Fibroblast of lung (primary cell): Measurements from ENCODE around the gene QARS1. TPM values are rescaled to one million over a fixed set of nuclear protein-coding genes. Genes with fewer than 3 reads are reported as not detected.
A peak's percentile ranks its signal among the peaks of the same experiment; 100 is the strongest.

Experiments used
- DNase-seq, 2 donors: peaks; one replicate each; pipeline versions ENCODE4 v3.0.0 to v3.0.0-alpha.2; 2010; ENCODE audit warnings: low read depth in 2 of 2
- H2AFZ ChIP-seq: 2 replicates; pipeline ENCODE4 v1.5.1; 2012; ENCODE audit warnings: low read length, control low read depth, inconsistent platforms
- H3K27ac ChIP-seq: 2 replicates; pipeline ENCODE4 v1.5.1; 2011; ENCODE audit warnings: low read length, control low read depth; ENCODE audit not compliant: insufficient read depth
- H3K27me3 ChIP-seq: 2 replicates; pipeline ENCODE4 v1.5.1; 2011; ENCODE audit warnings: mild to moderate bottlenecking, low read length; ENCODE audit not compliant: control insufficient read depth, insufficient read depth
- H3K36me3 ChIP-seq: 2 replicates; pipeline ENCODE4 v1.5.1; 2011; ENCODE audit warnings: low read length; ENCODE audit not compliant: control insufficient read depth, insufficient read depth
- H3K4me1 ChIP-seq: 2 replicates; pipeline ENCODE4 v1.5.1; 2011; ENCODE audit warnings: low read length; ENCODE audit not compliant: control insufficient read depth, insufficient read depth; ENCODE audit errors: extremely low read depth
- H3K4me2 ChIP-seq: 2 replicates; pipeline ENCODE4 v1.5.1; 2011; ENCODE audit warnings: low read length, control low read depth; ENCODE audit not compliant: insufficient read depth; ENCODE audit errors: extremely low read depth
- H3K4me3 ChIP-seq, 4 experiments: fragments of 200-600 bp in 1 of 4; sonication (generic) in 1 of 4; replicated peaks in 1 of 4; 2 replicates each; pipeline ENCODE4 v1.5.1; 2011 to 2016; ENCODE audit warnings: low read length in 4 of 4, low read depth in 3 of 4, mild to moderate bottlenecking in 3 of 4, control low read depth in 2 of 4, inconsistent platforms in 1 of 4, mixed read lengths in 1 of 4; ENCODE audit not compliant: insufficient read depth in 1 of 4; ENCODE audit errors: control extremely low read depth in 1 of 4
- H3K79me2 ChIP-seq: 2 replicates; pipeline ENCODE4 v1.5.1; 2012; ENCODE audit warnings: mild to moderate bottlenecking, low read length, inconsistent platforms; ENCODE audit not compliant: control insufficient read depth, insufficient read depth
- H3K9ac ChIP-seq: 2 replicates; pipeline ENCODE4 v1.5.1; 2011; ENCODE audit warnings: mild to moderate bottlenecking, low read length, control low read depth; ENCODE audit not compliant: insufficient read depth
- H3K9me3 ChIP-seq: 2 replicates; pipeline ENCODE4 v1.5.1; 2012; ENCODE audit warnings: low read depth, low read length; ENCODE audit not compliant: control insufficient read depth, insufficient read depth
- H4K20me1 ChIP-seq: 2 replicates; pipeline ENCODE4 v1.5.1; 2011; ENCODE audit warnings: low read length; ENCODE audit not compliant: control insufficient read depth, insufficient read depth; ENCODE audit errors: extremely low read depth
- EZH2 ChIP-seq: IDR thresholded peaks from 2 replicates; pipeline ENCODE4 v1.5.1; 2012; ENCODE audit warnings: low read length, control low read depth, mild to moderate bottlenecking; ENCODE audit errors: missing control alignments
- polyA plus RNA-seq, 2 donors: library from polyadenylated mRNA; depleted of rRNA in 1 of 2; stranded (reverse) in 1 of 2; unstranded in 1 of 2; fragments of >200 nt; gene quantifications; 2 replicates each; pipeline ENCODE4 v1.2.1, GENCODE V29; 2011 to 2012; ENCODE audit warnings: missing spikeins in 1 of 2
- total RNA-seq: library from RNA; depleted of rRNA; stranded (reverse); fragments of >200 nt; gene quantifications from 2 replicates; pipeline ENCODE4 v1.2.1, GENCODE V29; 2014
- TF ChIP-seq, protein P1 (sequence below), 2 donors: IDR thresholded peaks in 1 of 2; conservative IDR thresholded peaks in 1 of 2; 1 replicate in 1 of 2; 2 replicates in 1 of 2; pipeline ENCODE4 v1.5.1; 2011 to 2012; ENCODE audit warnings: low read length in 2 of 2, control low read depth in 1 of 2, inconsistent platforms in 1 of 2, low read depth in 1 of 2, mild to moderate bottlenecking in 1 of 2

Gene QARS1
- total and polyA plus RNA-seq, 2 donors (not counting 1 experiment from before 2014, with no cell fraction given), result 164 to 304 TPM

DNA sequence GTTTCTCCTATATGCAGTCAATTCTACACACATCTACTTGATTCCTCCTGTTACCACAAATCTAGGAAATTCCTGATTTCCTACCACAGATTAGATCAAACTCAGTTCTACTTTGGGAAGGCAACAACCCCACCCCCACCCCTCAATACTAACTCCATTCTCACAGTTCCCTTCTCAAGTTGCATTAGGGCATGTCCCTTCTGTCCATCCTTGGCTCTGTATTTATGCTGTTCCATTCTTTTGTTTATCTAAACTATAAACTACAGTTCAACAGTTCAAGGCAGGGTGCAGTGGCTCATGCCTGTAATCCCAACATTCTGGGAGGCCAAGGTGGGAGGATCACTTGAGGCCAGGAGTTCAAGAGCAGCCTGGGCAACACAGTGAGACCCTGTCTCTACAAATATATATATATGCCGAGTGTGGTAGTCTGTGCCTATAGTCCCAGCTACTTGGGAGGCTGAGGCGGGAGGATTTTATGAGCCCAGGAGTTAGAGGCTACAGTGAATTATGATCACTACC is 50.2 kb downstream of the QARS1 start:
- Histone ChIP-seq H3K79me2 (peaks cover 5% of the 10 kb centered on the region), H3K9ac (no peak overlapping the region), H3K4me3 (no peak overlapping the region), H3K27ac (no peak overlapping the region), H3K4me2 (no peak overlapping the region), H2AFZ (no peak overlapping the region), H3K9me3 (no peaks in the 10 kb centered on the region), H3K27me3 (no peaks in the 10 kb centered on the region), H4K20me1 (no peaks in the 10 kb centered on the region), H3K4me1 (no peaks in the 10 kb centered on the region), H3K36me3 (peaks cover 13% of the 10 kb centered on the region)
- TF ChIP-seq, protein P1, sequence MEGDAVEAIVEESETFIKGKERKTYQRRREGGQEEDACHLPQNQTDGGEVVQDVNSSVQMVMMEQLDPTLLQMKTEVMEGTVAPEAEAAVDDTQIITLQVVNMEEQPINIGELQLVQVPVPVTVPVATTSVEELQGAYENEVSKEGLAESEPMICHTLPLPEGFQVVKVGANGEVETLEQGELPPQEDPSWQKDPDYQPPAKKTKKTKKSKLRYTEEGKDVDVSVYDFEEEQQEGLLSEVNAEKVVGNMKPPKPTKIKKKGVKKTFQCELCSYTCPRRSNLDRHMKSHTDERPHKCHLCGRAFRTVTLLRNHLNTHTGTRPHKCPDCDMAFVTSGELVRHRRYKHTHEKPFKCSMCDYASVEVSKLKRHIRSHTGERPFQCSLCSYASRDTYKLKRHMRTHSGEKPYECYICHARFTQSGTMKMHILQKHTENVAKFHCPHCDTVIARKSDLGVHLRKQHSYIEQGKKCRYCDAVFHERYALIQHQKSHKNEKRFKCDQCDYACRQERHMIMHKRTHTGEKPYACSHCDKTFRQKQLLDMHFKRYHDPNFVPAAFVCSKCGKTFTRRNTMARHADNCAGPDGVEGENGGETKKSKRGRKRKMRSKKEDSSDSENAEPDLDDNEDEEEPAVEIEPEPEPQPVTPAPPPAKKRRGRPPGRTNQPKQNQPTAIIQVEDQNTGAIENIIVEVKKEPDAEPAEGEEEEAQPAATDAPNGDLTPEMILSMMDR (conservative IDR thresholded peaks at IDR 0.05 in 1 of 2, IDR thresholded peaks at IDR 0.05 in 1 of 2; ENCODE audit: low read depth in 1 of 2, low read length in 2 of 2), result no peak
- no peak for TF ChIP-seq EZH2
- peak in 1 of 2 donors; percentile 62 for DNase-seq

DNA sequence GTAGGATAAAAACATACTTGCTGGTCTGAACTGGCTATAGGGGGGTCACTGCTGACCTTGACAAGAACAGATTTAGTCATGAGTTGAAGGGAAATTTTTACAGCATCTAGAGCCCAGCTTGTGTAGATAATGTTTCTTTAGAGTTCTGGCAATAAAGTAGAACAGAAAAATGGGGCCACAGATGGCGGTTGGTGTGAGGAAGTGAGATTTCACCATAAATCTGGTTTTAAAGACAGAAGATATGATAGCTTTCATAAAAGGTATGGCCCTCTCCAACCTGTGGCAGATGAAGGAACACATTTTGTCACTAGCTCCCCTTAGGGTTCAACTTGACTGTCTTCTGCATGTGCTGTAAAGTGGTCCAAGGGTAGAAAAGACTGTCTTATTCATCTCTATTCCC is 51.0 kb downstream of the QARS1 start:
- no peaks in the 10 kb centered on the region for H3K9me3 ChIP-seq
- no peak overlapping the region for H3K4me3 ChIP-seq
- H3K4me2 ChIP-seq, result no peak overlapping the region
- H3K36me3 ChIP-seq, result peaks cover 13% of the 10 kb centered on the region
- no peaks in the 10 kb centered on the region for H4K20me1 ChIP-seq
- DNase-seq, result no peak
- H3K4me1 ChIP-seq, result no peaks in the 10 kb centered on the region
- no peak overlapping the region for H3K27ac ChIP-seq
- TF ChIP-seq, protein P1 (conservative IDR thresholded peaks at IDR 0.05 in 1 of 2, IDR thresholded peaks at IDR 0.05 in 1 of 2; ENCODE audit: low read depth in 1 of 2, low read length in 2 of 2), result no peak
- TF ChIP-seq EZH2, result no peak
- H2AFZ ChIP-seq, result no peak overlapping the region
- H3K9ac ChIP-seq, result no peak overlapping the region
- no peaks in the 10 kb centered on the region for H3K27me3 ChIP-seq
- peaks cover 5% of the 10 kb centered on the region for H3K79me2 ChIP-seq

Other genes with a start within 250 kb of the QARS1 start
- 13.1 and 25.1 TPM in 2 replicates for gene SLC25A20, start 205.9 kb downstream of the QARS1 start, total RNA-seq
- 40.3 and 40.6 TPM in 2 replicates for gene SLC25A20, start 205.9 kb downstream of the QARS1 start, polyA plus RNA-seq
- gene ARIH2, start 185.9 kb downstream of the QARS1 start, total RNA-seq, result 80.1 and 91.7 TPM in 2 replicates
- 65.8 and 71.4 TPM in 2 replicates for gene ARIH2, start 185.9 kb downstream of the QARS1 start, polyA plus RNA-seq
- 33.4 and 46.7 TPM in 2 replicates for gene P4HTM, start 114.5 kb downstream of the QARS1 start, total RNA-seq
- gene P4HTM, start 114.5 kb downstream of the QARS1 start, polyA plus RNA-seq, result 16.0 and 16.2 TPM in 2 replicates
- gene WDR6, start 97.4 kb downstream of the QARS1 start, total RNA-seq, result 59.6 and 77.9 TPM in 2 replicates
- gene WDR6, start 97.4 kb downstream of the QARS1 start, polyA plus RNA-seq, result 58.7 and 68.2 TPM in 2 replicates
- 53.4 and 70.2 TPM in 2 replicates for gene DALRD3, start 86.2 kb downstream of the QARS1 start, total RNA-seq
- gene DALRD3, start 86.2 kb downstream of the QARS1 start, polyA plus RNA-seq, result 40.2 and 50.8 TPM in 2 replicates
- 71.1 and 113 TPM in 2 replicates for gene NDUFAF3, start 82.6 kb downstream of the QARS1 start, total RNA-seq
- gene NDUFAF3, start 82.6 kb downstream of the QARS1 start, polyA plus RNA-seq, result 57.3 and 69.1 TPM in 2 replicates
- gene IMPDH2, start 75.4 kb downstream of the QARS1 start, total RNA-seq, result 448 and 560 TPM in 2 replicates
- gene IMPDH2, start 75.4 kb downstream of the QARS1 start, polyA plus RNA-seq, result 187 and 203 TPM in 2 replicates
- gene QRICH1, start 10.7 kb downstream of the QARS1 start, total RNA-seq, result 50.3 and 59.0 TPM in 2 replicates
- 48.7 and 71.6 TPM in 2 replicates for gene QRICH1, start 10.7 kb downstream of the QARS1 start, polyA plus RNA-seq
- gene USP19, start 16.1 kb upstream of the QARS1 start, total RNA-seq, result 49.1 and 53.8 TPM in 2 replicates
- 23.3 and 25.0 TPM in 2 replicates for gene USP19, start 16.1 kb upstream of the QARS1 start, polyA plus RNA-seq
- gene LAMB2, start 28.3 kb upstream of the QARS1 start, total RNA-seq, result 747 and 1,026 TPM in 2 replicates
- gene LAMB2, start 28.3 kb upstream of the QARS1 start, polyA plus RNA-seq, result 285 and 375 TPM in 2 replicates
- 16.4 and 17.8 TPM in 2 replicates for gene CCDC71, start 61.6 kb upstream of the QARS1 start, total RNA-seq
- gene CCDC71, start 61.6 kb upstream of the QARS1 start, polyA plus RNA-seq, result 13.0 and 16.1 TPM in 2 replicates
- 40.5 and 42.6 TPM in 2 replicates for gene KLHDC8B, start 66.8 kb upstream of the QARS1 start, total RNA-seq
- gene KLHDC8B, start 66.8 kb upstream of the QARS1 start, polyA plus RNA-seq, result 26.7 and 34.4 TPM in 2 replicates
- 1.5 TPM in 2 replicates for gene C3orf62, start 172.5 kb upstream of the QARS1 start, total RNA-seq
- 1.2 and 1.3 TPM in 2 replicates for gene C3orf62, start 172.5 kb upstream of the QARS1 start, polyA plus RNA-seq
- gene USP4, start 235.3 kb upstream of the QARS1 start, total RNA-seq, result 20.3 and 28.7 TPM in 2 replicates
- 47.1 and 53.9 TPM in 2 replicates for gene USP4, start 235.3 kb upstream of the QARS1 start, polyA plus RNA-seq